A549 (cell line): ENCODE measurements around the gene HS3ST6. TPM values are rescaled to one million over a fixed set of nuclear protein-coding genes. Genes with fewer than 3 reads are reported as not detected.

Source experiments
- ATAC-seq, 2 experiments: fragments of 200-7000 bp in 1 of 2; fragments of >200 bp in 1 of 2; cut with Nextera tagmentation in 1 of 2; cut with Tn5 transposase in 1 of 2; 3 replicates each; pipeline versions ENCODE4 v1.8.0 to v1.9.1; 2018 to 2020; ENCODE audit warnings: mild to moderate bottlenecking in 1 of 2, moderate library complexity in 1 of 2
- CTCF ChIA-PET: fragments of 300-600 bp; sonication (Branson Sonifier 250); formaldehyde crosslinking; extraction: SDS; loops from one replicate; lab custom pipeline; 2021; ENCODE audit warnings: antibody characterized with exemption, inconsistent platforms; lab: Yijun Ruan, JAX
- POLR2A ChIA-PET: fragments of 350-600 bp; formaldehyde crosslinking; extraction: SDS; loops from one replicate; lab custom pipeline; 2021; ENCODE audit warnings: antibody characterized with exemption, inconsistent platforms; lab: Yijun Ruan, JAX
- DNase-seq, 2 experiments: peaks; one replicate each; pipeline versions ENCODE4 v3.0.0 to v3.0.0-alpha.2; 2011 to 2016; ENCODE audit warnings: low read depth in 1 of 2, low spot score in 1 of 2
- FAIRE-seq: peaks from 2 replicates; lab custom pipeline; 2011; peaks lifted over from hg19 to GRCh38; lab: Jason Lieb, UNC
- H3K27ac ChIP-seq, 2 experiments: fragments of >200 bp; sonication (Bioruptor Twin); formaldehyde crosslinking; 3 replicates each; pipeline ENCODE4 v1.5.1; 2016 to 2017
- H3K4me1 ChIP-seq: fragments of >200 bp; sonication (Bioruptor Twin); formaldehyde crosslinking; 3 replicates; pipeline ENCODE4 v1.6.1; 2016
- H3K4me2 ChIP-seq: fragments of >200 bp; sonication (Bioruptor Twin); formaldehyde crosslinking; 3 replicates; pipeline ENCODE4 v1.6.1; 2016
- H3K4me3 ChIP-seq: fragments of >200 bp; sonication (Bioruptor Twin); formaldehyde crosslinking; 3 replicates; pipeline ENCODE4 v1.5.1; 2016
- H3K9me3 ChIP-seq: fragments of >200 bp; sonication (Bioruptor Twin); formaldehyde crosslinking; 3 replicates; pipeline ENCODE4 v1.6.1; 2016
- ATOH8 ChIP-seq: fragments of 250-450 bp; sonication (Bioruptor Pico); IDR thresholded peaks from 2 replicates; pipeline ENCODE4 v1.5.0; 2020; ENCODE audit warnings: low read depth, mild to moderate bottlenecking, moderate library complexity
- BCL3 ChIP-seq: fragments of >200 bp; sonication (Bioruptor Twin); formaldehyde crosslinking; IDR thresholded peaks from 3 replicates; pipeline ENCODE4 v1.6.1; 2016
- BHLHE40 ChIP-seq: IDR thresholded peaks from 2 replicates; pipeline ENCODE4 v1.6.1; 2012; ENCODE audit warnings: low read depth, low read length, inconsistent platforms
- CEBPB ChIP-seq, 2 experiments: fragments of >200 bp in 1 of 2; sonication (Bioruptor Twin) in 1 of 2; formaldehyde crosslinking in 1 of 2; IDR thresholded peaks; 2 replicates each; pipeline ENCODE4 v1.6.1; 2012 to 2016
- E2F6 ChIP-seq: IDR thresholded peaks from 2 replicates; pipeline ENCODE4 v1.6.1; 2012; ENCODE audit warnings: low read depth, borderline replicate concordance
- EP300 ChIP-seq, 2 experiments: fragments of >200 bp; sonication (Bioruptor Twin); formaldehyde crosslinking; IDR thresholded peaks; 2 replicates in 1 of 2; 3 replicates in 1 of 2; pipeline ENCODE4 v1.6.1; 2016 to 2017
- FOSL2 ChIP-seq, 2 experiments: fragments of 450-650 bp in 1 of 2; fragments of >200 bp in 1 of 2; sonication (Bioruptor Twin) in 1 of 2; formaldehyde crosslinking; IDR thresholded peaks; 2 replicates each; pipeline versions ENCODE4 v1.5.0 to v1.6.1; 2016 to 2020; ENCODE audit warnings: mild to moderate bottlenecking in 1 of 2, moderate library complexity in 1 of 2
- FOXS1 ChIP-seq: fragments of 250-450 bp; sonication (Bioruptor Pico); IDR thresholded peaks from 2 replicates; pipeline ENCODE4 v1.5.0; 2020; ENCODE audit warnings: mild to moderate bottlenecking, moderate library complexity
- GATA3 ChIP-seq: IDR thresholded peaks from 2 replicates; pipeline ENCODE4 v1.6.1; 2012; ENCODE audit warnings: borderline replicate concordance
- HES2 ChIP-seq: fragments of >200 bp; sonication (Bioruptor Twin); formaldehyde crosslinking; IDR thresholded peaks from 2 replicates; pipeline ENCODE4 v1.6.1; 2016
- HEYL ChIP-seq: fragments of 250-450 bp; sonication (Bioruptor Pico); IDR thresholded peaks from 2 replicates; pipeline ENCODE4 v1.8.0; 2021; ENCODE audit warnings: mild to moderate bottlenecking, moderate library complexity
- HMGXB4 ChIP-seq: fragments of 250-450 bp; sonication (Bioruptor Pico); IDR thresholded peaks from 2 replicates; pipeline ENCODE4 v1.5.0; 2021; ENCODE audit warnings: mild to moderate bottlenecking, moderate library complexity, borderline replicate concordance
- HOXA7 ChIP-seq: fragments of 250-450 bp; sonication (Bioruptor Pico); IDR thresholded peaks from 2 replicates; pipeline ENCODE4 v1.5.0; 2020; ENCODE audit warnings: mild to moderate bottlenecking, moderate library complexity
- HOXB5 ChIP-seq: fragments of 250-450 bp; sonication (Bioruptor Pico); IDR thresholded peaks from 2 replicates; pipeline ENCODE4 v1.5.0; 2020; ENCODE audit warnings: mild to moderate bottlenecking, moderate library complexity
- JUN ChIP-seq, 2 experiments: fragments of >200 bp; sonication (Bioruptor Twin); formaldehyde crosslinking; IDR thresholded peaks; 2 replicates in 1 of 2; 3 replicates in 1 of 2; pipeline ENCODE4 v1.6.1; 2016 to 2017
- JUNB ChIP-seq: fragments of >200 bp; sonication (Bioruptor Twin); formaldehyde crosslinking; IDR thresholded peaks from 2 replicates; pipeline ENCODE4 v1.6.1; 2016
- KDM1A ChIP-seq: fragments of 200-600 bp; sonication (generic); IDR thresholded peaks from 2 replicates; pipeline ENCODE4 v1.6.1; 2016; ENCODE audit warnings: low read depth, mild to moderate bottlenecking
- MAFK ChIP-seq: fragments of 450-650 bp; IDR thresholded peaks from 2 replicates; pipeline ENCODE4 v1.6.1; 2014; ENCODE audit not compliant: partially characterized antibody
- MAX ChIP-seq: IDR thresholded peaks from 2 replicates; pipeline ENCODE4 v1.6.1; 2012
- MAZ ChIP-seq: fragments of 150-350 bp; IDR thresholded peaks from 2 replicates; pipeline ENCODE4 v1.6.1; 2014; ENCODE audit warnings: antibody characterized with exemption, low read depth, low read length, borderline replicate concordance
- NFE2L2 ChIP-seq: fragments of 150-350 bp; conservative IDR thresholded peaks from 2 replicates; pipeline ENCODE4 v1.6.1; 2014; ENCODE audit warnings: low read length
- PBX3 ChIP-seq: IDR thresholded peaks from 2 replicates; pipeline ENCODE4 v1.6.1; 2012
- POLR2A ChIP-seq: IDR thresholded peaks from 2 replicates; pipeline ENCODE4 v1.6.1; 2012; ENCODE audit warnings: mild to moderate bottlenecking, low read length
- RARB ChIP-seq: fragments of 250-450 bp; sonication (Bioruptor Pico); IDR thresholded peaks from 2 replicates; pipeline ENCODE4 v1.8.0; 2021; ENCODE audit warnings: mild to moderate bottlenecking, moderate library complexity
- RFX5 ChIP-seq: fragments of 450-650 bp; IDR thresholded peaks from 2 replicates; pipeline ENCODE4 v1.7.1; 2014; ENCODE audit warnings: antibody characterized with exemption, mild to moderate bottlenecking, moderate library complexity
- ZSCAN20 ChIP-seq: fragments of 250-450 bp; sonication (Bioruptor Pico); IDR thresholded peaks from 2 replicates; pipeline ENCODE4 v1.8.0; 2022; ENCODE audit warnings: mild to moderate bottlenecking, moderate library complexity
- WGBS: methylation state at CpG from one replicate; pipeline ENCODE4 v1.1.6; 2017; ENCODE audit errors: missing lambda C conversion rate; 5-methylcytosine and 5-hydroxymethylcytosine counted together
- polyA plus RNA-seq, 4 experiments: library from polyadenylated mRNA; depleted of rRNA in 3 of 4; stranded (reverse); fragments of >200 nt; fragmentation: RNase III in 1 of 4; extraction: RNeasy Plus Mini Kit Qiagen cat#74134 plus additional on column Dnase treatment in 1 of 4; gene quantifications; 2 replicates in 3 of 4; 3 replicates in 1 of 4; pipeline ENCODE4 v1.2.3, GENCODE V29; 2011 to 2017

The HS3ST6 gene
- polyA plus RNA-seq, 2 of the 4 experiments (the other 2 are of a cell fraction): 1.5 to 2.0 TPM

- ChIA-PET POLR2A (interaction anchor here (0.7 to 1.8 kb wide), 3 partner anchors 58 to 94 kb away, joined by 7 to 11 read pairs (median 8); partner anchors contain the start of gene RPS2), CTCF (interaction anchor here (1.3 to 25.7 kb wide), 5 partner anchors 20 to 270 kb away, joined by 3 to 396 read pairs (median 5); no protein-coding TSS in a partner anchor)
- peaks cover 44% of the 10 kb centered on the region for H3K4me1 ChIP-seq
- FAIRE-seq: peak; percentile 96
- ATAC-seq: peak; percentile 88 to 94
- H3K9me3 ChIP-seq: no peaks in the 10 kb centered on the region
- DNase-seq: peak; percentile 60 to 95
- 1% methylated on average over 9 of the region's 9 CpGs for WGBS
- peak overlapping the region; percentile 71 for H3K4me2 ChIP-seq
- peak overlapping the region; percentile 7; the same call in 1 of the 3 replicates for H3K4me3 ChIP-seq
- TF ChIP-seq HOXA7 (CRISPR knock-in tag) (0 out of 2 replicates have a peak, but pooled peaks have one; percentile 58), FOXS1 (CRISPR knock-in tag) (no peak; the same call in 1 of the 2 replicates), NFE2L2 (no peak), KDM1A (no peak), RARB (CRISPR knock-in tag) (peak; percentile 95), MAFK (peak; percentile 90), RFX5 (no peak), ATOH8 (CRISPR knock-in tag) (0 out of 2 replicates have a peak, but pooled peaks have one; percentile 9), ZSCAN20 (CRISPR knock-in tag) (no peak), CEBPB (IDR thresholded peaks at IDR 0.05) (peak; percentile 88 to 91), PBX3 (0 out of 2 replicates have a peak, but pooled peaks have one; percentile 18), HMGXB4 (CRISPR knock-in tag) (no peak), GATA3 (peak; percentile 70; the same call in 1 of the 2 replicates), FOSL2 (IDR thresholded peaks at IDR 0.05) (peak; percentile 90), FOSL2 (CRISPR knock-in tag; IDR thresholded peaks at IDR 0.05) (peak; percentile 99), EP300 (IDR thresholded peaks at IDR 0.05) (peak; percentile 45 to 60; a peak in 2 of 5 replicates), BCL3 (0 out of 3 replicates have a peak, but pooled peaks have one; percentile 28), HES2 (peak; percentile 62), BHLHE40 (no peak), MAZ (no peak), E2F6 (no peak), JUN (IDR thresholded peaks at IDR 0.05) (peak; percentile 70 to 72; a peak in 2 of 5 replicates), HEYL (CRISPR knock-in tag) (no peak), JUNB (peak; percentile 91), MAX (peak; percentile 73), HOXB5 (no peak), POLR2A (no peak)
- peak overlapping the region; percentile 75 to 88 for H3K27ac ChIP-seq
Observed at GRCh38 chr16:1870365-1871082, 47.7 kb downstream of the HS3ST6 start.
